GM21576 (cell line): ENCODE results near the gene MARCHF3.

Source experiments
- ATAC-seq: cut with Tn5 transposase; IDR thresholded peaks from one replicate; pipeline ENCODE4 v1.9.1; 2021; ENCODE audit warnings: mild to moderate bottlenecking, moderate library complexity; ENCODE audit not compliant: unreplicated experiment

Gene MARCHF3

GRCh38 chr5:126883564-126884245, 146.7 kb downstream of the MARCHF3 start:
- no peak for ATAC-seq

- ATAC-seq, result no peak
Observed at GRCh38 chr5:126881821-126882600, 148.3 kb downstream of the MARCHF3 start.

GRCh38 chr5:126878634-126879033, 151.7 kb downstream of the MARCHF3 start:
- ATAC-seq, result no peak

GRCh38 chr5:126878085-126878484, 152.3 kb downstream of the MARCHF3 start:
- ATAC-seq, result no peak

- no peak for ATAC-seq
Observed at GRCh38 chr5:126877602-126878001, 152.8 kb downstream of the MARCHF3 start.

- ATAC-seq, result no peak
Observed at GRCh38 chr5:126875303-126875785, 155.0 kb downstream of the MARCHF3 start.

- no peak for ATAC-seq
Observed at GRCh38 chr5:126872561-126873354, 157.6 kb downstream of the MARCHF3 start.

GRCh38 chr5:126871441-126871840, 158.9 kb downstream of the MARCHF3 start:
- no peak for ATAC-seq

GRCh38 chr5:126869005-126869451, 161.3 kb downstream of the MARCHF3 start:
- peak; percentile 78 for ATAC-seq

- ATAC-seq, result no peak
Observed at GRCh38 chr5:126868338-126869004, 161.9 kb downstream of the MARCHF3 start.

GRCh38 chr5:126866851-126867636, 163.3 kb downstream of the MARCHF3 start:
- no peak for ATAC-seq

- no peak for ATAC-seq
Observed at GRCh38 chr5:126865299-126865698, 165.1 kb downstream of the MARCHF3 start.

GRCh38 chr5:126864042-126864688, 166.2 kb downstream of the MARCHF3 start:
- ATAC-seq, result no peak

- ATAC-seq, result no peak
Observed at GRCh38 chr5:126863402-126863801, 167.0 kb downstream of the MARCHF3 start.

GRCh38 chr5:126858441-126858840, 171.9 kb downstream of the MARCHF3 start:
- ATAC-seq, result no peak

GRCh38 chr5:126857472-126858410, 172.6 kb downstream of the MARCHF3 start:
- no peak for ATAC-seq

- no peak for ATAC-seq
Observed at GRCh38 chr5:126855266-126855665, 175.1 kb downstream of the MARCHF3 start.

GRCh38 chr5:126854526-126855110, 175.7 kb downstream of the MARCHF3 start:
- no peak for ATAC-seq
